A673 (cell line): ENCODE results near the gene KRT4.

Experiments
- EZH2 ChIP-seq: fragments of 200-600 bp; sonication (generic); IDR thresholded peaks from 2 replicates; pipeline ENCODE4 v1.6.1; 2017; ENCODE audit warnings: borderline replicate concordance, low read depth, mild to moderate bottlenecking, mixed read lengths, antibody characterized with exemption, low read length; ENCODE audit not compliant: poor library complexity, severe bottlenecking
- TF ChIP-seq, protein P1 (sequence below): fragments of 300-800, 200-600 bp; sonication (generic); conservative IDR thresholded peaks from 2 replicates; pipeline ENCODE4 v1.5.1; 2017; ENCODE audit warnings: low read depth, mild to moderate bottlenecking, antibody characterized with exemption, low read length, moderate library complexity, mixed read lengths

DNA sequence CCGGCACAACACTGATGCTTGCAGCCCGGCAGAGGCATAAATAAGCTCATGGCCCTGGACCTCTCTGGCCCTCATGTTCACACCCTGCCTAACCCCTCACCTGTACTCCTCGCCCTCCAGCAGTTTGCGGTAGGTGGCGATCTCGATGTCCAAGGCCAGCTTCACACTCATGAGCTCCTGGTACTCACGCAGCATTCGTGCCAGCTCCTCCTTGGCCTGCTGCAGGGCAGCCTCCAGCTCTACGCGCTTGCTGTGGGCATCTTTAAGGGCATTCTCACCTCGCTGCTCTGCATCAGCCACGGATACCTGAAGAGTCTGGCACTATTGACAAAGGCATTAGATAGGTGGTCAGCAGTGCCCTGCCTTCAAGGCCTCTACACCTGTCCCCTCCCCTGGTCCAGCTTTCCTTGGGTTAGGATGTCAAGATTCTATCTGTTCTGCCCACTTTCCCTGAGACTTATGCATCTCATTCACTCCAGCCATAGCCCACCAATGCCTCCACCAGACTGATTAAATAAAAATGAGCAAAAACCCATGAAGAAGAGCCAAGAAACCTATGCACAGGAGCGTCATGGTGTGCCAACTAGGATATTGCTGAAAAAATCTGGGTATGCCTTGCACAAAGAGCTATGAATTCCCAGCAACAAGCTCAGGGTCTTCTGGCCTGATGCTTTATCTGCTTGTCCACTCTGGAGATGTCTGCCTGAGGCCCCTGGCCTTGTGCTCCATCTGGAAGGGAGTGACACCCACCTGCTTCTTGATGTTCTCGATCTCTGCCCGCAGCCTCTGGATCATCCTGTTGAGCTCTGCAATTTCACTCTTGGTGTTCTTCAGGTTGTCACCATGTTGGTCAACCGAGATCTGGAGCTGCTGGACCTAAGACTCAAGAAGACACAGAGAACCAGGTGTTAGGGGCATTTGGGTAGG, 6.1 kb downstream of the KRT4 start:
- TF ChIP-seq, protein P1, sequence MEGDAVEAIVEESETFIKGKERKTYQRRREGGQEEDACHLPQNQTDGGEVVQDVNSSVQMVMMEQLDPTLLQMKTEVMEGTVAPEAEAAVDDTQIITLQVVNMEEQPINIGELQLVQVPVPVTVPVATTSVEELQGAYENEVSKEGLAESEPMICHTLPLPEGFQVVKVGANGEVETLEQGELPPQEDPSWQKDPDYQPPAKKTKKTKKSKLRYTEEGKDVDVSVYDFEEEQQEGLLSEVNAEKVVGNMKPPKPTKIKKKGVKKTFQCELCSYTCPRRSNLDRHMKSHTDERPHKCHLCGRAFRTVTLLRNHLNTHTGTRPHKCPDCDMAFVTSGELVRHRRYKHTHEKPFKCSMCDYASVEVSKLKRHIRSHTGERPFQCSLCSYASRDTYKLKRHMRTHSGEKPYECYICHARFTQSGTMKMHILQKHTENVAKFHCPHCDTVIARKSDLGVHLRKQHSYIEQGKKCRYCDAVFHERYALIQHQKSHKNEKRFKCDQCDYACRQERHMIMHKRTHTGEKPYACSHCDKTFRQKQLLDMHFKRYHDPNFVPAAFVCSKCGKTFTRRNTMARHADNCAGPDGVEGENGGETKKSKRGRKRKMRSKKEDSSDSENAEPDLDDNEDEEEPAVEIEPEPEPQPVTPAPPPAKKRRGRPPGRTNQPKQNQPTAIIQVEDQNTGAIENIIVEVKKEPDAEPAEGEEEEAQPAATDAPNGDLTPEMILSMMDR, result no peak
- no peak for TF ChIP-seq EZH2
